ENCODE results near the gene SLC25A4. TPM values are rescaled to one million over a fixed set of nuclear protein-coding genes. Genes with fewer than 3 reads are reported as not detected.

Gene SLC25A4
- total and polyA plus RNA-seq, 10 of the 15 experiments (the other 5 are each of a cell fraction or from before 2014, with no cell fraction given): 12.6 to 161 (median 38.2) TPM

- H4K20me1 ChIP-seq (ENCODE audit: control insufficient read depth, insufficient read depth): no peaks in the 10 kb centered on the region
- SMC1A ChIA-PET (ENCODE audit: uncharacterized antibody, unreplicated experiment): no interaction called here
- no peak for DNase-seq (ENCODE audit: low read depth, low spot score)
- no peak overlapping the region for H2AFZ ChIP-seq (ENCODE audit: control insufficient read depth, low read depth, low read length)
- in situ Hi-C loops (cut with MboI): no loop called here
- no peaks in the 10 kb centered on the region for H3K27me3 ChIP-seq (replicated peaks in 1 of 2; ENCODE audit: control insufficient read depth in 2 of 2, insufficient read depth in 2 of 2, low read length in 1 of 2)
- intact Hi-C loops (cut with micrococcal nuclease; ENCODE audit: unreplicated experiment): no loop called here
- H3K27ac ChIP-seq (ENCODE audit: control insufficient read depth, insufficient read depth): no peak overlapping the region
- 40% methylated on average over 2 of the region's 2 CpGs for WGBS (ENCODE audit: insufficient coverage, insufficient replicate concordance, low lambda C conversion rate, missing lambda C conversion rate)
- POLR2A ChIA-PET: no interaction called here
- no peaks in the 10 kb centered on the region for H3K36me3 ChIP-seq (ENCODE audit: control insufficient read depth in 2 of 2, insufficient read depth in 2 of 2, low read length in 1 of 2)
- RAD21 ChIA-PET (ENCODE audit: unreplicated experiment): no interaction called here
- CTCF ChIA-PET: no interaction called here
- FAIRE-seq: no peak
- H3K79me2 ChIP-seq (ENCODE audit: control insufficient read depth, insufficient read depth, low read length): no peaks in the 10 kb centered on the region
- H3K4me3 ChIP-seq: no peak overlapping the region
- peak; percentile 32; the same call in 2 of the 3 replicates for ATAC-seq
- BruUV-seq (replicated peaks): no TSS peak
- H3K4me2 ChIP-seq (ENCODE audit: control insufficient read depth, insufficient read depth): no peak overlapping the region
- no peaks in the 10 kb centered on the region for H3K9me3 ChIP-seq (replicated peaks; ENCODE audit: control insufficient read depth, insufficient read depth, low read length)
- no peak overlapping the region for H3K9ac ChIP-seq (ENCODE audit: control insufficient read depth, insufficient read depth, low read length)
- H3K4me1 ChIP-seq (ENCODE audit: control insufficient read depth, insufficient read depth, low read length): no peaks in the 10 kb centered on the region
- TF ChIP-seq MEF2B (IDR thresholded peaks at IDR 0.05; ENCODE audit: partially characterized antibody, poor library complexity, severe bottlenecking) (no peak), E2F4 (IDR thresholded peaks at IDR 0.05; ENCODE audit: low read depth, low read length) (no peak), TBL1XR1 (IDR thresholded peaks at IDR 0.05; ENCODE audit: low read depth, low read length) (no peak), ZBTB11 (CRISPR knock-in tag; IDR thresholded peaks at IDR 0.05) (no peak), PAX8 (IDR thresholded peaks at IDR 0.05) (no peak), SMARCA5 (IDR thresholded peaks at IDR 0.05) (no peak), RFX5 (IDR thresholded peaks at IDR 0.05; ENCODE audit: low read depth, low read length) (no peak), NR2C2 (IDR thresholded peaks at IDR 0.05; ENCODE audit: borderline replicate concordance, control insufficient read depth, insufficient read length, low read depth) (no peak), LARP7 (IDR thresholded peaks at IDR 0.05) (no peak), IKZF2 (IDR thresholded peaks at IDR 0.05) (no peak), MTA2 (IDR thresholded peaks at IDR 0.05; ENCODE audit: low read depth) (no peak), POLR2AphosphoS2 (IDR thresholded peaks at IDR 0.05; ENCODE audit: low read depth, low read length) (no peak), FOXK2 (IDR thresholded peaks at IDR 0.05) (no peak), YBX1 (IDR thresholded peaks at IDR 0.05) (no peak)
- TF ChIP-seq, protein P1, sequence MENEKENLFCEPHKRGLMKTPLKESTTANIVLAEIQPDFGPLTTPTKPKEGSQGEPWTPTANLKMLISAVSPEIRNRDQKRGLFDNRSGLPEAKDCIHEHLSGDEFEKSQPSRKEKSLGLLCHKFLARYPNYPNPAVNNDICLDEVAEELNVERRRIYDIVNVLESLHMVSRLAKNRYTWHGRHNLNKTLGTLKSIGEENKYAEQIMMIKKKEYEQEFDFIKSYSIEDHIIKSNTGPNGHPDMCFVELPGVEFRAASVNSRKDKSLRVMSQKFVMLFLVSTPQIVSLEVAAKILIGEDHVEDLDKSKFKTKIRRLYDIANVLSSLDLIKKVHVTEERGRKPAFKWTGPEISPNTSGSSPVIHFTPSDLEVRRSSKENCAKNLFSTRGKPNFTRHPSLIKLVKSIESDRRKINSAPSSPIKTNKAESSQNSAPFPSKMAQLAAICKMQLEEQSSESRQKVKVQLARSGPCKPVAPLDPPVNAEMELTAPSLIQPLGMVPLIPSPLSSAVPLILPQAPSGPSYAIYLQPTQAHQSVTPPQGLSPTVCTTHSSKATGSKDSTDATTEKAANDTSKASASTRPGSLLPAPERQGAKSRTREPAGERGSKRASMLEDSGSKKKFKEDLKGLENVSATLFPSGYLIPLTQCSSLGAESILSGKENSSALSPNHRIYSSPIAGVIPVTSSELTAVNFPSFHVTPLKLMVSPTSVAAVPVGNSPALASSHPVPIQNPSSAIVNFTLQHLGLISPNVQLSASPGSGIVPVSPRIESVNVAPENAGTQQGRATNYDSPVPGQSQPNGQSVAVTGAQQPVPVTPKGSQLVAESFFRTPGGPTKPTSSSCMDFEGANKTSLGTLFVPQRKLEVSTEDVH (IDR thresholded peaks at IDR 0.05; ENCODE audit: low read depth, partially characterized antibody): no peak
- TF ChIP-seq, protein P2, sequence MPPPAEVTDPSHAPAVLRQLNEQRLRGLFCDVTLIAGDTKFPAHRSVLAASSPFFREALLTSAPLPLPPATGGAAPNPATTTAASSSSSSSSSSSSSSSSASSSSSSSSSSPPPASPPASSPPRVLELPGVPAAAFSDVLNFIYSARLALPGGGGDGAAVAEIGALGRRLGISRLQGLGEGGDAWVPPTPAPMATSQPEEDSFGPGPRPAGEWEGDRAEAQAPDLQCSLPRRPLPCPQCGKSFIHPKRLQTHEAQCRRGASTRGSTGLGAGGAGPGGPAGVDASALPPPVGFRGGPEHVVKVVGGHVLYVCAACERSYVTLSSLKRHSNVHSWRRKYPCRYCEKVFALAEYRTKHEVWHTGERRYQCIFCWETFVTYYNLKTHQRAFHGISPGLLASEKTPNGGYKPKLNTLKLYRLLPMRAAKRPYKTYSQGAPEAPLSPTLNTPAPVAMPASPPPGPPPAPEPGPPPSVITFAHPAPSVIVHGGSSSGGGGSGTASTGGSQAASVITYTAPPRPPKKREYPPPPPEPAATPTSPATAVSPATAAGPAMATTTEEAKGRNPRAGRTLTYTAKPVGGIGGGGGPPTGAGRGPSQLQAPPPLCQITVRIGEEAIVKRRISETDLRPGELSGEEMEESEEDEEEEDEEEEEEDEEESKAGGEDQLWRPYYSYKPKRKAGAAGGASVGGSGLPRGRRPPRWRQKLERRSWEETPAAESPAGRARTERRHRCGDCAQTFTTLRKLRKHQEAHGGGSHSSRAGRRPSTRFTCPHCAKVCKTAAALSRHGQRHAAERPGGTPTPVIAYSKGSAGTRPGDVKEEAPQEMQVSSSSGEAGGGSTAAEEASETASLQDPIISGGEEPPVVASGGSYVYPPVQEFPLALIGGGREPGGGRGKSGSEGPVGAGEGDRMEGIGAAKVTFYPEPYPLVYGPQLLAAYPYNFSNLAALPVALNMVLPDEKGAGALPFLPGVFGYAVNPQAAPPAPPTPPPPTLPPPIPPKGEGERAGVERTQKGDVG (CRISPR knock-in tag; IDR thresholded peaks at IDR 0.05): no peak
Measured at GRCh38 chr4:185112104-185112503, 31.0 kb upstream of the SLC25A4 start.
